ENCODE measurements around the gene ELL2.

DNA sequence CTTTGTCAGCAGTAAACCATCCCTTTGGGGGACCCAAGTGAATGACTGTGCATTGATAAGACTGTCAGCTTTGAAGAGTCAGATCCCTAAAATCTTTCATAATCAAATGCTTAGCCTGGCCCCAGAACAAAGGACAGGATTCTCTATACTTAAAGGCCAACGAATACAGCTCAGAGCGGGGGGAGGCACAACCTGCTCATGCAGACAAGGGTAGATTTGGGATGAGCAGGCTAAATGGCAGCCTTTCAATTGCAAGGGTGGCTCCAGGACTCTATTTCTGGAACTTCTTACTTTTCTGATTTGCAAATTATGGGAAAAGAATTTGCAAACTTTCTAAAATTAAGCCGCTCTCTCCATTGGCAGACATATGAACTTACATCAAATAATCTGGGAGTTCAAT is 66.4 kb downstream of the ELL2 start:
- TF ChIP-seq, protein P1, sequence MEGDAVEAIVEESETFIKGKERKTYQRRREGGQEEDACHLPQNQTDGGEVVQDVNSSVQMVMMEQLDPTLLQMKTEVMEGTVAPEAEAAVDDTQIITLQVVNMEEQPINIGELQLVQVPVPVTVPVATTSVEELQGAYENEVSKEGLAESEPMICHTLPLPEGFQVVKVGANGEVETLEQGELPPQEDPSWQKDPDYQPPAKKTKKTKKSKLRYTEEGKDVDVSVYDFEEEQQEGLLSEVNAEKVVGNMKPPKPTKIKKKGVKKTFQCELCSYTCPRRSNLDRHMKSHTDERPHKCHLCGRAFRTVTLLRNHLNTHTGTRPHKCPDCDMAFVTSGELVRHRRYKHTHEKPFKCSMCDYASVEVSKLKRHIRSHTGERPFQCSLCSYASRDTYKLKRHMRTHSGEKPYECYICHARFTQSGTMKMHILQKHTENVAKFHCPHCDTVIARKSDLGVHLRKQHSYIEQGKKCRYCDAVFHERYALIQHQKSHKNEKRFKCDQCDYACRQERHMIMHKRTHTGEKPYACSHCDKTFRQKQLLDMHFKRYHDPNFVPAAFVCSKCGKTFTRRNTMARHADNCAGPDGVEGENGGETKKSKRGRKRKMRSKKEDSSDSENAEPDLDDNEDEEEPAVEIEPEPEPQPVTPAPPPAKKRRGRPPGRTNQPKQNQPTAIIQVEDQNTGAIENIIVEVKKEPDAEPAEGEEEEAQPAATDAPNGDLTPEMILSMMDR (IDR thresholded peaks at IDR 0.05) = no peak
- TF ChIP-seq POLR2AphosphoS5 (IDR thresholded peaks at IDR 0.05) = no peak

Measured in prostate gland (tissue), 2 donors.